ENCODE results near the gene ARHGAP9.
"Not testable (repeated sequence)": the region's sequence is repeated elsewhere in the genome, so short reads cannot be mapped to it uniquely, and the experiment has no call there.

The ARHGAP9 gene

DNA sequence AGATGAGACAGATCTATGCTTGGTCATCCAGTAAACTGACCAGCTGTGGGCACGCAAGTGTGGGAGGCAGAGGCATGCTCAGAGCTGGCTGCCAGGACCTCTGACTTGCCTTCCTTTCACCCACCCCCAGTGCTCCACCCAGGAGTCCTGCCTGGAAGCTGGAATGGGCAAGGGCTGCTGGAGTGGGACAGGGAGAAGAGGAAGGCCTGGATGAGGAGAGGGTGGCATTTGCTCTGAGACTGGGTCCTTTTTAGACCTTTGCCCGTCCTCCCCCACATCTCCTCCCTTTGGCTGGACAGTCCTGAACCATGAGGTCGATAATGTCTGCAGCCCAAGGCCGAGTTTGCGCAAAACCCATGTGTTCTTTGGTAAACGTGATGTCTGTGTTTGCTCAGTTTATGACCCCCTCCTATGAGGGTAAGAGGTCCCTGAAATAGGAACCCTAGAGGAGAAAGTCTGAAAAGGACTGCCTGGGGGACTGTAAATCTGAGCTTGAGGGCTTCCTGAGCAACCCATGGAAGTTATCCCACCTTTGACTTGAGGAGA lies 28.4 kb downstream of the ARHGAP9 start:
- TF ChIP-seq, protein P1, sequence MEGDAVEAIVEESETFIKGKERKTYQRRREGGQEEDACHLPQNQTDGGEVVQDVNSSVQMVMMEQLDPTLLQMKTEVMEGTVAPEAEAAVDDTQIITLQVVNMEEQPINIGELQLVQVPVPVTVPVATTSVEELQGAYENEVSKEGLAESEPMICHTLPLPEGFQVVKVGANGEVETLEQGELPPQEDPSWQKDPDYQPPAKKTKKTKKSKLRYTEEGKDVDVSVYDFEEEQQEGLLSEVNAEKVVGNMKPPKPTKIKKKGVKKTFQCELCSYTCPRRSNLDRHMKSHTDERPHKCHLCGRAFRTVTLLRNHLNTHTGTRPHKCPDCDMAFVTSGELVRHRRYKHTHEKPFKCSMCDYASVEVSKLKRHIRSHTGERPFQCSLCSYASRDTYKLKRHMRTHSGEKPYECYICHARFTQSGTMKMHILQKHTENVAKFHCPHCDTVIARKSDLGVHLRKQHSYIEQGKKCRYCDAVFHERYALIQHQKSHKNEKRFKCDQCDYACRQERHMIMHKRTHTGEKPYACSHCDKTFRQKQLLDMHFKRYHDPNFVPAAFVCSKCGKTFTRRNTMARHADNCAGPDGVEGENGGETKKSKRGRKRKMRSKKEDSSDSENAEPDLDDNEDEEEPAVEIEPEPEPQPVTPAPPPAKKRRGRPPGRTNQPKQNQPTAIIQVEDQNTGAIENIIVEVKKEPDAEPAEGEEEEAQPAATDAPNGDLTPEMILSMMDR (IDR thresholded peaks at IDR 0.05; ENCODE audit: extremely low read depth, missing control alignments): no peak
- DNase-seq (ENCODE audit: low spot score): no peak

- TF ChIP-seq, protein P1 (IDR thresholded peaks at IDR 0.05; ENCODE audit: extremely low read depth, missing control alignments): no peak
- no peak for DNase-seq (ENCODE audit: low spot score)
Measured at GRCh38 chr12:57450057-57450456, 29.6 kb downstream of the ARHGAP9 start.

GRCh38 chr12:57449375-57449774 lies 30.3 kb downstream of the ARHGAP9 start:
- TF ChIP-seq, protein P1 (IDR thresholded peaks at IDR 0.05; ENCODE audit: extremely low read depth, missing control alignments): no peak
- no peak for DNase-seq (ENCODE audit: low spot score)

- TF ChIP-seq, protein P1 (IDR thresholded peaks at IDR 0.05; ENCODE audit: extremely low read depth, missing control alignments): no peak
- DNase-seq (ENCODE audit: low spot score): no peak
Measured at GRCh38 chr12:57448669-57449068, 31.0 kb downstream of the ARHGAP9 start.

GRCh38 chr12:57446292-57446960 lies 33.2 kb downstream of the ARHGAP9 start:
- TF ChIP-seq, protein P1 (IDR thresholded peaks at IDR 0.05; ENCODE audit: extremely low read depth, missing control alignments): no peak
- no peak for DNase-seq (ENCODE audit: low spot score)

GRCh38 chr12:57444744-57445143 lies 34.9 kb downstream of the ARHGAP9 start:
- no peak for DNase-seq (ENCODE audit: low spot score)
- TF ChIP-seq, protein P1 (IDR thresholded peaks at IDR 0.05; ENCODE audit: extremely low read depth, missing control alignments): no peak

DNA sequence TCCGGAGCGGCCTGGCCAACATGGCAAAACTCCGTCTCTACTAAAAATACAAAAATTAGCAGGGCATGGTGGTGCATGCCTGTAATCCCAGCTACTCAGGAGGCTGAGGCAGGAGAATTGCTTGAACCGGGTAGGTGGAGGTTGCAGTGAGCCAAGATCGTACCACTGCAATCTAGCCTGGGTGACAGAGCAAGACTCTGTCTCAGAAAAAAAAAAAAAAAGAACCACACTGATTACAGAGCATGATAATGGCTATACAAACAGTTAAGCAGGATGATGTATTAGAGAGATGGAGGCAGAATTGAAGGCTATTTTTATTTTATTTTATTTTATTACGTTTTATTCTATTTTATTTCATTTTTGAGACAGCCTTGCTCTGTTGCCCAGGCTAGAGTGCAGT lies 35.3 kb downstream of the ARHGAP9 start:
- DNase-seq (ENCODE audit: low spot score): not testable (repeated sequence)
